A673 (cell line): ENCODE results near the gene NCBP3. TPM values are rescaled to one million over a fixed set of nuclear protein-coding genes. Genes with fewer than 3 reads are reported as not detected.

Experiments
- BruUV-seq: library from RNA; stranded (reverse); fragments of 400-500 nt; replicated peaks from 2 replicates; lab custom pipeline; 2021; lab: Mats Ljungman, UMichigan
- CTCF ChIA-PET: fragments of 300-600 bp; sonication (Branson Sonifier 250); formaldehyde crosslinking; loops from one replicate; lab custom pipeline; 2022; ENCODE audit warnings: antibody characterized with exemption; lab: Charles Lee
- POLR2A ChIA-PET: fragments of 300-600 bp; sonication (Branson Sonifier 250); formaldehyde crosslinking; loops from one replicate; lab custom pipeline; 2022; ENCODE audit warnings: antibody characterized with exemption; ENCODE audit not compliant: low non-redundant PET; lab: Charles Lee
- DNase-seq: peaks from one replicate; pipeline ENCODE4 v3.0.0-alpha.2; 2015; ENCODE audit warnings: low spot score
- H3K27ac ChIP-seq: fragments of 200-600 bp; sonication (generic); 2 replicates; pipeline ENCODE4 v1.5.1; 2016; ENCODE audit warnings: mixed run types, low read depth, mild to moderate bottlenecking, mixed read lengths, antibody characterized with exemption, low read length; ENCODE audit not compliant: poor library complexity, severe bottlenecking
- H3K27me3 ChIP-seq: fragments of 200-600 bp; sonication (generic); replicated peaks from 2 replicates; pipeline ENCODE4 v1.6.1; 2017; ENCODE audit warnings: mixed run types, low read depth, mild to moderate bottlenecking, mixed read lengths, antibody characterized with exemption, low read length; ENCODE audit not compliant: insufficient read depth, poor library complexity
- H3K36me3 ChIP-seq: fragments of 200-600 bp; sonication (generic); 2 replicates; pipeline ENCODE4 v1.6.1; 2016; ENCODE audit warnings: mixed run types, mild to moderate bottlenecking, mixed read lengths, antibody characterized with exemption, low read length; ENCODE audit not compliant: insufficient read depth, poor library complexity, severe bottlenecking
- H3K4me1 ChIP-seq: fragments of 200-600 bp; sonication (generic); 2 replicates; pipeline ENCODE4 v1.6.1; 2017; ENCODE audit warnings: mixed run types, mild to moderate bottlenecking, mixed read lengths, antibody characterized with exemption, low read length; ENCODE audit not compliant: insufficient read depth, poor library complexity, severe bottlenecking
- H3K4me3 ChIP-seq: fragments of 200-600 bp; sonication (generic); 2 replicates; pipeline ENCODE4 v1.5.1; 2016; ENCODE audit warnings: low read depth, mixed run types, mild to moderate bottlenecking, mixed read lengths, low read length; ENCODE audit not compliant: poor library complexity, severe bottlenecking
- H3K9me3 ChIP-seq: fragments of 200-600 bp; sonication (generic); 2 replicates; pipeline ENCODE4 v1.6.1; 2016; ENCODE audit warnings: mixed run types, low read depth, mild to moderate bottlenecking, mixed read lengths, antibody characterized with exemption, low read length; ENCODE audit not compliant: poor library complexity, severe bottlenecking
- EZH2 ChIP-seq: fragments of 200-600 bp; sonication (generic); IDR thresholded peaks from 2 replicates; pipeline ENCODE4 v1.6.1; 2017; ENCODE audit warnings: borderline replicate concordance, low read depth, mild to moderate bottlenecking, mixed read lengths, antibody characterized with exemption, low read length; ENCODE audit not compliant: poor library complexity, severe bottlenecking
- intact Hi-C: fragments of 100-400 bp; cut with micrococcal nuclease; formaldehyde crosslinking; loops from one replicate; pipeline ENCODE4 v1.10.0; 2022; ENCODE audit not compliant: unreplicated experiment
- total RNA-seq: library from RNA; stranded (reverse); gene quantifications from 2 replicates; pipeline ENCODE4 v1.2.3, GENCODE V29; 2021
- TF ChIP-seq, protein P1 (sequence below): fragments of 300-800, 200-600 bp; sonication (generic); conservative IDR thresholded peaks from 2 replicates; pipeline ENCODE4 v1.5.1; 2017; ENCODE audit warnings: low read depth, mild to moderate bottlenecking, antibody characterized with exemption, low read length, moderate library complexity, mixed read lengths

The NCBP3 gene
- total RNA-seq, 1 experiment from 2014 or later: 59.9 TPM

DNA sequence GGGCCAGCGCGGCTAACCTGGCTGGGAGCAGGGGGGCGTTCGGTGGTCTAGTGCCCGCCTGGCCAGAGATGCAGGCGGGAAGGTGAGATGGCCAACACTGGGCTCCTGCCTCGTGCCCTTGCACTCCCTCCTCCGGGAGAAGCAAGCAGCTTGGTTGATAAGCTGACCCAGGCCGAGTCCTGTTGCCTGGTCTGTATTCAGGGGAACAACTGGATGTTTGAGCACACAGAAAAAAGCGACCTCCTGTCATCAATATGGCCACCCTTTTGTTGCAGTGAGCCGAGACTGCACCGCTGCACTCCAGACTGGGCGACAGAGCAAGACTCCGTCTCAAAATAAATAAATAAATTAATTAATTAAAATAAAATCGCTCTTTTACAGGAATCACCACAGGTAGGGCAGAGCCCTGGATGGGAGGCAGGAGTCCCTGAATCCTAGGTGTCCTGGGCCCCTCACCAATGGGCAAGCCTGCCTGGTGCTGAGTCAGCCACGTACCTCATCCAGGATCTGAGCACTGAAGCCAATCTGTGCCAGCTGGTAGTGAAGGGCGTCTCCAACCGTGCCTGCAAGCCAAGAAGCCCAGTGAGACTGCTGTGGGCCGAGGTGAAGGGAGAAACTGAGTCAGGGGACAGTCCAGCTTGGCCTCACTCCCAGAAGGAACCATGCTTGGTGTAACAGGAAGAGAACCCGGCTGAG, 90.6 kb downstream of the NCBP3 start:
- Histone ChIP-seq H3K9me3 (no peaks in the 10 kb centered on the region), H3K27me3 (no peaks in the 10 kb centered on the region), H3K27ac (no peak overlapping the region), H3K4me3 (no peak overlapping the region), H3K4me1 (no peaks in the 10 kb centered on the region), H3K36me3 (no peaks in the 10 kb centered on the region)
- intact Hi-C loops: no loop called here
- BruUV-seq: no TSS peak
- TF ChIP-seq, protein P1, sequence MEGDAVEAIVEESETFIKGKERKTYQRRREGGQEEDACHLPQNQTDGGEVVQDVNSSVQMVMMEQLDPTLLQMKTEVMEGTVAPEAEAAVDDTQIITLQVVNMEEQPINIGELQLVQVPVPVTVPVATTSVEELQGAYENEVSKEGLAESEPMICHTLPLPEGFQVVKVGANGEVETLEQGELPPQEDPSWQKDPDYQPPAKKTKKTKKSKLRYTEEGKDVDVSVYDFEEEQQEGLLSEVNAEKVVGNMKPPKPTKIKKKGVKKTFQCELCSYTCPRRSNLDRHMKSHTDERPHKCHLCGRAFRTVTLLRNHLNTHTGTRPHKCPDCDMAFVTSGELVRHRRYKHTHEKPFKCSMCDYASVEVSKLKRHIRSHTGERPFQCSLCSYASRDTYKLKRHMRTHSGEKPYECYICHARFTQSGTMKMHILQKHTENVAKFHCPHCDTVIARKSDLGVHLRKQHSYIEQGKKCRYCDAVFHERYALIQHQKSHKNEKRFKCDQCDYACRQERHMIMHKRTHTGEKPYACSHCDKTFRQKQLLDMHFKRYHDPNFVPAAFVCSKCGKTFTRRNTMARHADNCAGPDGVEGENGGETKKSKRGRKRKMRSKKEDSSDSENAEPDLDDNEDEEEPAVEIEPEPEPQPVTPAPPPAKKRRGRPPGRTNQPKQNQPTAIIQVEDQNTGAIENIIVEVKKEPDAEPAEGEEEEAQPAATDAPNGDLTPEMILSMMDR: no peak
- TF ChIP-seq EZH2: no peak
- POLR2A ChIA-PET: no interaction called here
- CTCF ChIA-PET: interaction anchor here (0.6 kb wide), 1 partner anchor 150 kb away, joined by 4 read pairs; no protein-coding TSS in a partner anchor
- no peak for DNase-seq

DNA sequence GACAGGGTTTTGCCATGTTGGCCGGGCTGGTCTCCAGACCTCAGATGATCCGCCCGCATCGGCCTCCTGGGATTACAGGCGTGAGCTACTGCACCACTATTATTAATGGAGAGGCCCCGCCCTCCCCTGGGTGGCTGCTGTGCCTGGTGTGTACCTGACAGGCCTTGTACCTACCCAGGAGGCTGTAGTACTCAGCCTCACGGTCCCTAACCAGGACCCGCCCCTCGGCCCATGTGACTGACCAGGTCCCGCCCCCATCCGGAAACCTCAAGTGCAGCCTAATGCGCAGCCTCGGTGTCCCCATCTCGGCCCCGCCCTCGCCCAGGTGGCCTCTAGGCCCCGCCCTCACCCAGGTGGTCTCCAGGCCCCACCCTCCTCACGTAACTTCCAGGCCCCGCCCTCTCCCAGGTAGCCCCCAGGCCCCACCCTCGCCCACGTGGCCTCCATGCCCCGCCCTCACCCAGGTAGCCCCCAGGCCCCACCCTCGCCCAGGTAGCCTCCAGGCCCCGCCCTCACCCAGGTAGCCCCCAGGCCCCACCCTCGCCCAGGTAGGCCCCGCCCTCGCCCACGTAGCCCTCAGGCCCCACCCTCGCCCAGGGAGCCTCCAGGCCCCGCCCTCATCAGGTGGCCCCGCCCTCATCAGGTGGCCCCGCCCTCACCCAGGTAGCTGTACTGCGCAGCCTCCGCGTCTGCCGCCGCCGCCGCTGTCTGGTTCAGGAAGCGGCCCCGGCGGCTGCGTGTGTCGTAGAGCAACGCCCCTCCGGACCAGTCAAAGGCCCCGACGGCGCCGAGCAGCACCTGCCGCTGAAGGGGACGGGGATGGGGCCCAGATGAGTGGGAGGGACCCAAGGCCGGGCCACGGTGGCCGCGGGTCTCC, 91.3 kb downstream of the NCBP3 start:
- TF ChIP-seq EZH2: no peak
- TF ChIP-seq, protein P1: no peak

DNA sequence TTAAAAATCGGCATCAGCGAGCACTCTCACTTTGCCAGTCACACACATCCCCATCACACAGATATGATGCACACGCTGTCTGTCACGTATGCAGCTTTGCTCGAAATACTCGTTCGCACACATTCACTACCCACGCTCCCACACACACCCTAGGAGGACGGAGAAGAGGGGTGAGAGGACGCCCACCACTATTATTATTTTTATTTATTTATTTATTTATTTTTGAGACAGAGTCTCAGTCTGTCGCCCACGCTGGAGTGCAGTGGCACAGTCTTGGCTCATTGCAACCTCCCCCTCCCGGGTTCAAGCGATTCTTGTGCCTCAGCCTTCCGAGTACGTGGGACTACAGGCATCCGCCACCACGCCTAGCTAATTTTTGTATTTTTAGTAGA, 92.0 kb downstream of the NCBP3 start:
- TF ChIP-seq, protein P1: no peak
- TF ChIP-seq EZH2: no peak
- intact Hi-C loops: no loop called here
- BruUV-seq: no TSS peak
- Histone ChIP-seq H3K27me3 (no peaks in the 10 kb centered on the region), H3K27ac (no peak overlapping the region), H3K4me3 (no peak overlapping the region), H3K9me3 (no peaks in the 10 kb centered on the region), H3K36me3 (no peaks in the 10 kb centered on the region), H3K4me1 (no peaks in the 10 kb centered on the region)
- CTCF ChIA-PET: interaction anchor here (0.6 kb wide), 1 partner anchor 92 kb away, joined by 3 read pairs; no protein-coding TSS in a partner anchor
- POLR2A ChIA-PET: no interaction called here
- no peak for DNase-seq

More for the DNA sequence above, 91.3 kb downstream of the NCBP3 start:
- Histone ChIP-seq H3K4me1 (no peaks in the 10 kb centered on the region), H3K27me3 (no peaks in the 10 kb centered on the region), H3K9me3 (no peaks in the 10 kb centered on the region), H3K4me3 (no peak overlapping the region), H3K27ac (no peak overlapping the region), H3K36me3 (no peaks in the 10 kb centered on the region)
- no peak for DNase-seq
- POLR2A ChIA-PET: no interaction called here
- CTCF ChIA-PET: interaction anchor here (0.6 kb wide), 1 partner anchor 92 kb away, joined by 3 read pairs; no protein-coding TSS in a partner anchor
- intact Hi-C loops: no loop called here
- BruUV-seq: no TSS peak
